ENCODE results near the gene CDCP2. TPM values are rescaled to one million over a fixed set of nuclear protein-coding genes. Genes with fewer than 3 reads are reported as not detected.

The CDCP2 gene
- total RNA-seq, 1 experiment from 2014 or later = not detected

DNA sequence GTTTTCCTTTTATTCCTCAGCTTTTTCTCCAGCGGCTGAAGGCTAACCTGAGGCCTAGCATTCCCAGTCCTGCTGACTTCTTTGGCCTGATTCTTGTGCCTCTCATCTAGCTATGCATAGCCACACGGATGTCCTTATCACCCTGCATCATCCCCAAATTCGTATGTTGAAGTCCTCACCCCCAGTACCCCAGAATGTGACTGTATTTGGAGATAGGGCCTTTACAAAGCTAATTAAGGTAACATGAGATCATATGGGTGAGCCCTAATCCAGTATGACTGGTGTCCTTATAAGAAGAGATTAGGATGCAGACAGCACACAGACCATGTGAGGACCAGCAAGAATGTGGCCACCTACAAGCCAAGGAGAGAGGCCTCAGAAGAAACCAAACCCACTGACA lies 44.6 kb downstream of the CDCP2 start:
- Histone ChIP-seq H3K9me2 (ENCODE audit: insufficient read depth) (no peaks in the 10 kb centered on the region), H3K4me1 (replicated peaks; ENCODE audit: insufficient read depth) (no peaks in the 10 kb centered on the region), H3K36me3 (ENCODE audit: low read depth) (no peaks in the 10 kb centered on the region), H3K27me3 (ENCODE audit: insufficient read depth, low read depth) (no peaks in the 10 kb centered on the region), H4K20me1 (ENCODE audit: insufficient read depth) (no peaks in the 10 kb centered on the region), H3K27ac (no peak overlapping the region), H3K9me3 (ENCODE audit: insufficient read depth, low read depth) (no peaks in the 10 kb centered on the region), H3K79me2 (ENCODE audit: low read depth) (no peaks in the 10 kb centered on the region), H3K4me2 (no peak overlapping the region), H3F3A (ENCODE audit: insufficient read depth, low read depth) (no peaks in the 10 kb centered on the region), H3K4me3 (no peak overlapping the region), H2AFZ (no peak overlapping the region)
- no peak for TF ChIP-seq EZH2 (IDR thresholded peaks at IDR 0.05; ENCODE audit: low read depth)
- TF ChIP-seq, protein P1, sequence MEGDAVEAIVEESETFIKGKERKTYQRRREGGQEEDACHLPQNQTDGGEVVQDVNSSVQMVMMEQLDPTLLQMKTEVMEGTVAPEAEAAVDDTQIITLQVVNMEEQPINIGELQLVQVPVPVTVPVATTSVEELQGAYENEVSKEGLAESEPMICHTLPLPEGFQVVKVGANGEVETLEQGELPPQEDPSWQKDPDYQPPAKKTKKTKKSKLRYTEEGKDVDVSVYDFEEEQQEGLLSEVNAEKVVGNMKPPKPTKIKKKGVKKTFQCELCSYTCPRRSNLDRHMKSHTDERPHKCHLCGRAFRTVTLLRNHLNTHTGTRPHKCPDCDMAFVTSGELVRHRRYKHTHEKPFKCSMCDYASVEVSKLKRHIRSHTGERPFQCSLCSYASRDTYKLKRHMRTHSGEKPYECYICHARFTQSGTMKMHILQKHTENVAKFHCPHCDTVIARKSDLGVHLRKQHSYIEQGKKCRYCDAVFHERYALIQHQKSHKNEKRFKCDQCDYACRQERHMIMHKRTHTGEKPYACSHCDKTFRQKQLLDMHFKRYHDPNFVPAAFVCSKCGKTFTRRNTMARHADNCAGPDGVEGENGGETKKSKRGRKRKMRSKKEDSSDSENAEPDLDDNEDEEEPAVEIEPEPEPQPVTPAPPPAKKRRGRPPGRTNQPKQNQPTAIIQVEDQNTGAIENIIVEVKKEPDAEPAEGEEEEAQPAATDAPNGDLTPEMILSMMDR (conservative IDR thresholded peaks at IDR 0.05) = no peak
- DNase-seq = no peak
- intact Hi-C loops (cut with micrococcal nuclease; ENCODE audit: unreplicated experiment) = no loop called here
- no TSS peak for BruUV-seq (replicated peaks)
- ChIA-PET CTCF (interaction anchor here (0.6 kb wide), 1 partner anchor 86 kb away, joined by 7 read pairs; no protein-coding TSS in a partner anchor), POLR2A (ENCODE audit: unreplicated experiment) (no interaction called here)

DNA sequence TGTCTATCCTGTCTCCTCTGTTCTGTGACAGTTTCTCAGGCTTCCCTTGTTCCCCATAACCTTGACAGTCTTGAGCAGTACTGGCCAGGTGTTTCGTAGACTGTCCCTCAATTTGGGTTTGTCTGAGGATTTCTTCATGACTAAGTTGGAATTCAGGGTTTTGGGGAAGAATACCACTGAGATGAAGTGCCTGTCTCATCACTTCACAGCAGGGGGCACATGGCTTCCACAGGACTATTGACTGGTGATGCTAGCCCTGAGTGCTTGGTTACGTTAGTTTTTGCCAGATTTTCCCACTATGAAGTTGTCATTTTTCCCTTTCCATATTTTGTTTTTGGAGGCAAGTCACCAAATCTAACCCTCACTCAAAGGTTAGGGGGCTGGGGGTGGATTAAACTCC lies 45.7 kb downstream of the CDCP2 start:
- H3K9me2 ChIP-seq (ENCODE audit: insufficient read depth) = no peaks in the 10 kb centered on the region
- H3K36me3 ChIP-seq (ENCODE audit: low read depth) = no peaks in the 10 kb centered on the region
- no peaks in the 10 kb centered on the region for H3F3A ChIP-seq (ENCODE audit: insufficient read depth, low read depth)
- no peak overlapping the region for H3K27ac ChIP-seq
- no peaks in the 10 kb centered on the region for H3K27me3 ChIP-seq (ENCODE audit: insufficient read depth, low read depth)
- H3K9me3 ChIP-seq (ENCODE audit: insufficient read depth, low read depth) = no peaks in the 10 kb centered on the region
- ChIA-PET CTCF (no interaction called here), POLR2A (ENCODE audit: unreplicated experiment) (no interaction called here)
- intact Hi-C loops (cut with micrococcal nuclease; ENCODE audit: unreplicated experiment) = no loop called here
- BruUV-seq (replicated peaks) = no TSS peak
- DNase-seq = no peak
- no peaks in the 10 kb centered on the region for H3K4me1 ChIP-seq (replicated peaks; ENCODE audit: insufficient read depth)
- no peak overlapping the region for H2AFZ ChIP-seq
- H4K20me1 ChIP-seq (ENCODE audit: insufficient read depth) = no peaks in the 10 kb centered on the region
- no peak overlapping the region for H3K4me2 ChIP-seq
- no peak for TF ChIP-seq EZH2 (IDR thresholded peaks at IDR 0.05; ENCODE audit: low read depth)
- TF ChIP-seq, protein P1 (conservative IDR thresholded peaks at IDR 0.05) = no peak
- H3K4me3 ChIP-seq = no peak overlapping the region
- H3K79me2 ChIP-seq (ENCODE audit: low read depth) = no peaks in the 10 kb centered on the region

DNA sequence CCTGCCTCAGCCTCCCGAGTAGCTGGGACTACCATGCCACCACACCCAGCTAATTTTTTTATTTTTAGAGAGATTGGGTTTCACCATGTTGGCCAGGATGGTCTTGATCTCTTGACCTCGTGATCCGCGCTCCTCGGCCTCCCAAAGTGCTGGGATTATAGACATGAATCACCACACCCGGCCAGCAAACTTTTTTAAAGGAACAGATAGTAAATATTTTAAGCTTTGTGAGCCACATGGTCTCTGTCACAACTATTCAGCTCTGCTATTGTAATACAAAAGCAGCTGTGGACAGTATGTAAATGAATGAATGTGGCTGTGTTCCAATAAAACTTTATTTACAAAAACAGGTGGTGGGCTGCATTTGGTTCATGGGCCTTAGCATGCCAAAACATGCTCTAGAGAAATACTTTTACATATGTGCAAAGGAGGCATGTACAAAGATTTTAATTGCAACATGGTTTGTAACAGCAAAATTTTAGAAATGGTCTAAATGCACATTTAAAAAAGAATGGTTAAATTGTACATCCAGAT lies 47.0 kb downstream of the CDCP2 start:
- POLR2A ChIA-PET (ENCODE audit: unreplicated experiment) = interaction anchor here (0.5 kb wide), 1 partner anchor 12 kb away, joined by 3 read pairs; no protein-coding TSS in a partner anchor

More for the DNA sequence above, 47.0 kb downstream of the CDCP2 start:
- no peak for DNase-seq
- no peak overlapping the region for H3K4me3 ChIP-seq
- no peaks in the 10 kb centered on the region for H4K20me1 ChIP-seq (ENCODE audit: insufficient read depth)
- no peaks in the 10 kb centered on the region for H3K9me2 ChIP-seq (ENCODE audit: insufficient read depth)
- H3K27me3 ChIP-seq (ENCODE audit: insufficient read depth, low read depth) = no peaks in the 10 kb centered on the region
- TF ChIP-seq, protein P1 (conservative IDR thresholded peaks at IDR 0.05) = no peak
- no peak for TF ChIP-seq EZH2 (IDR thresholded peaks at IDR 0.05; ENCODE audit: low read depth)
- no peaks in the 10 kb centered on the region for H3K79me2 ChIP-seq (ENCODE audit: low read depth)
- no peak overlapping the region for H3K4me2 ChIP-seq
- no peak overlapping the region for H3K27ac ChIP-seq
- H3K9me3 ChIP-seq (ENCODE audit: insufficient read depth, low read depth) = no peaks in the 10 kb centered on the region
- no peaks in the 10 kb centered on the region for H3F3A ChIP-seq (ENCODE audit: insufficient read depth, low read depth)
- intact Hi-C loops (cut with micrococcal nuclease; ENCODE audit: unreplicated experiment) = no loop called here
- CTCF ChIA-PET = no interaction called here
- no peak overlapping the region for H2AFZ ChIP-seq
- BruUV-seq (replicated peaks) = no TSS peak
- no peaks in the 10 kb centered on the region for H3K4me1 ChIP-seq (replicated peaks; ENCODE audit: insufficient read depth)
- H3K36me3 ChIP-seq (ENCODE audit: low read depth) = no peaks in the 10 kb centered on the region

Measured in PC-9 (cell line).